Stomach (tissue), 9 donors: ENCODE measurements around the gene COX7A2L. TPM values are rescaled to one million over a fixed set of nuclear protein-coding genes. Genes with fewer than 3 reads are reported as not detected.

Source experiments
- DNase-seq, 2 donors: peaks; one replicate each; pipeline versions ENCODE4 v3.0.0 to v3.0.0-alpha.2; 2013 to 2019
- H3K27ac ChIP-seq, 5 donors: fragments of 200-600 bp in 4 of 5; sonication (generic) in 4 of 5; one replicate each; pipeline ENCODE4 v1.5.1; 2013 to 2019; ENCODE audit warnings: mild to moderate bottlenecking in 1 of 5, moderate library complexity in 1 of 5
- H3K27me3 ChIP-seq, 3 donors: fragments of 200-600 bp; sonication (generic); one replicate each; pipeline ENCODE4 v1.5.1; 2017 to 2019; ENCODE audit warnings: mixed run types in 1 of 3
- H3K36me3 ChIP-seq, 4 donors: fragments of 200-600 bp; sonication (generic); 1 replicate in 3 of 4; 2 replicates in 1 of 4; pipeline ENCODE4 v1.5.1; 2016 to 2019
- H3K4me1 ChIP-seq, 4 donors: fragments of 200-600 bp; sonication (generic); one replicate each; pipeline ENCODE4 v1.5.1; 2016 to 2019
- H3K4me3 ChIP-seq, 4 donors: fragments of 200-600 bp; sonication (generic) in 3 of 4; one replicate each; pipeline ENCODE4 v1.5.1; 2016 to 2019; ENCODE audit warnings: mild to moderate bottlenecking in 1 of 4
- H3K9me3 ChIP-seq, 4 donors: fragments of 200-600 bp; sonication (generic); one replicate each; pipeline ENCODE4 v1.5.1; 2016 to 2019
- EP300 ChIP-seq: sonication (generic); formaldehyde crosslinking; IDR thresholded peaks from one replicate; pipeline ENCODE4 v1.6.1; 2017; ENCODE audit warnings: antibody characterized with exemption
- POLR2A ChIP-seq, 4 donors: fragments of 450-650 bp; IDR thresholded peaks; one replicate each; pipeline ENCODE4 v1.6.1; 2016; ENCODE audit warnings: antibody characterized with exemption in 4 of 4, control low read depth in 2 of 4, mild to moderate bottlenecking in 1 of 4, moderate library complexity in 1 of 4
- POLR2AphosphoS5 ChIP-seq, 3 donors: sonication (generic); formaldehyde crosslinking; IDR thresholded peaks; one replicate each; pipeline ENCODE4 v1.6.1; 2016; ENCODE audit warnings: antibody characterized with exemption in 3 of 3
- WGBS, 5 donors: extraction: QIAGEN DNeasy Blood & Tissue Kit in 3 of 5; methylation state at CpG; one replicate each; pipeline versions ENCODE4 v1.1.5 to v1.1.7; 2013 to 2018; 5-methylcytosine and 5-hydroxymethylcytosine counted together
- intact Hi-C: fragments of 100-400 bp; cut with DNase I; formaldehyde crosslinking; loops from one replicate; pipeline ENCODE4 v1.15.1; 2023; ENCODE audit warnings: low total_unique reads
- polyA plus RNA-seq, 3 donors: library from polyadenylated mRNA; stranded (reverse); fragments of 200-250 nt; gene quantifications; one replicate each; pipeline ENCODE4 v1.2.3, GENCODE V29; 2013
- total RNA-seq, 5 donors: library from RNA; depleted of rRNA; stranded (reverse); fragments of >200 nt; gene quantifications; one replicate each; pipeline versions ENCODE4 v1.1.0 to v1.2.3, GENCODE V29; 2014 to 2016
- TF ChIP-seq, protein P1 (sequence below), 7 experiments: fragments of 450-650 bp in 4 of 7; fragments of 200-600 bp in 3 of 7; sonication (generic) in 3 of 7; IDR thresholded peaks; one replicate each; pipeline ENCODE4 v1.5.1; 2016 to 2019; ENCODE audit warnings: antibody characterized with exemption in 7 of 7, control low read depth in 2 of 7, mild to moderate bottlenecking in 1 of 7
- donor health status: healthy with polysubstance abuse.
- donor health status: Bipolar disorder and iron deficiency.
- donor health status: healthy.

COX7A2L gene
- total and polyA plus RNA-seq, 8 donors, result 36.2 to 222 (median 100) TPM

DNA sequence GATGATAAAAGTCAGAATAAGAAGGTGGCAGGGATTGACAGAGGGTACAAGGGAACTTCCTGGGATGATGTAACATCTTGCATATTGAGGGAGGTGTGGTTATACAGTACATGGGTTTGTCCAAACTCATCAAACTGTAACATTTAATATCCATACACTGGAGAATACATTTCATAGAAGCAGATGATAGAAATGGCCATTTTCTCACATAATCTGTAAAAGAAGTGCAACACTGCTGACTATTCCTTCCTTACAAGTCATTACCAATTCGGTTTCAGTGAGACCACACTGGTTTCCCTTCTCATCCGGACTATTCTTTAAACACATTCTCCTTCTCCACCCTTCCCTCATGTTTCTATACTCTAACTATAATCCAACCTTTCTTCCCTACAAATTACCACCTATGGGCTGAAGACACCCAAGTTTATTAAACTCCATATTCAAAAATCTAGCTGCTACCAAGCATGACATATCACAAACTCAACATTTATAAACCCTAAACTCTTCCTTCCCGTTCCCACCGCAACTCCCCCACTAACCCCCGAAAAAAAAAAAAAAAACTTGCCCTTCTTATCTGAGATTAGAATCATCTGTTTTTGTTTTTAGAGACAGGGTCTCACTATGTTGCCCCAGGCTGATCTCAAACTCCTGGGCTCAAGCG lies 1.6 kb downstream of the COX7A2L start:
- 34 to 45% (median 39%) methylated on average over 6 of the region's 6 CpGs for WGBS, 5 donors
- intact Hi-C loops, result no loop called here
- TF ChIP-seq POLR2AphosphoS5 (IDR thresholded peaks at IDR 0.05), result no peak
- TF ChIP-seq, protein P1, sequence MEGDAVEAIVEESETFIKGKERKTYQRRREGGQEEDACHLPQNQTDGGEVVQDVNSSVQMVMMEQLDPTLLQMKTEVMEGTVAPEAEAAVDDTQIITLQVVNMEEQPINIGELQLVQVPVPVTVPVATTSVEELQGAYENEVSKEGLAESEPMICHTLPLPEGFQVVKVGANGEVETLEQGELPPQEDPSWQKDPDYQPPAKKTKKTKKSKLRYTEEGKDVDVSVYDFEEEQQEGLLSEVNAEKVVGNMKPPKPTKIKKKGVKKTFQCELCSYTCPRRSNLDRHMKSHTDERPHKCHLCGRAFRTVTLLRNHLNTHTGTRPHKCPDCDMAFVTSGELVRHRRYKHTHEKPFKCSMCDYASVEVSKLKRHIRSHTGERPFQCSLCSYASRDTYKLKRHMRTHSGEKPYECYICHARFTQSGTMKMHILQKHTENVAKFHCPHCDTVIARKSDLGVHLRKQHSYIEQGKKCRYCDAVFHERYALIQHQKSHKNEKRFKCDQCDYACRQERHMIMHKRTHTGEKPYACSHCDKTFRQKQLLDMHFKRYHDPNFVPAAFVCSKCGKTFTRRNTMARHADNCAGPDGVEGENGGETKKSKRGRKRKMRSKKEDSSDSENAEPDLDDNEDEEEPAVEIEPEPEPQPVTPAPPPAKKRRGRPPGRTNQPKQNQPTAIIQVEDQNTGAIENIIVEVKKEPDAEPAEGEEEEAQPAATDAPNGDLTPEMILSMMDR (IDR thresholded peaks at IDR 0.05), result no peak
- TF ChIP-seq EP300, result no peak
- TF ChIP-seq POLR2A (IDR thresholded peaks at IDR 0.05), result no peak
- Histone ChIP-seq H3K27me3 (no peaks in the 10 kb centered on the region), H3K27ac (peak overlapping the region in 4 of 5 donors; percentile 93 to 96 (median 96)), H3K36me3 (peaks cover 0 to 5% (median 0%) of the 10 kb centered on the region in 4 donors), H3K9me3 (no peaks in the 10 kb centered on the region), H3K4me1 (peaks cover 19 to 66% (median 45%) of the 10 kb centered on the region in 4 donors), H3K4me3 (peak overlapping the region; percentile 77 to 91 (median 85))
- no peak for DNase-seq

DNA sequence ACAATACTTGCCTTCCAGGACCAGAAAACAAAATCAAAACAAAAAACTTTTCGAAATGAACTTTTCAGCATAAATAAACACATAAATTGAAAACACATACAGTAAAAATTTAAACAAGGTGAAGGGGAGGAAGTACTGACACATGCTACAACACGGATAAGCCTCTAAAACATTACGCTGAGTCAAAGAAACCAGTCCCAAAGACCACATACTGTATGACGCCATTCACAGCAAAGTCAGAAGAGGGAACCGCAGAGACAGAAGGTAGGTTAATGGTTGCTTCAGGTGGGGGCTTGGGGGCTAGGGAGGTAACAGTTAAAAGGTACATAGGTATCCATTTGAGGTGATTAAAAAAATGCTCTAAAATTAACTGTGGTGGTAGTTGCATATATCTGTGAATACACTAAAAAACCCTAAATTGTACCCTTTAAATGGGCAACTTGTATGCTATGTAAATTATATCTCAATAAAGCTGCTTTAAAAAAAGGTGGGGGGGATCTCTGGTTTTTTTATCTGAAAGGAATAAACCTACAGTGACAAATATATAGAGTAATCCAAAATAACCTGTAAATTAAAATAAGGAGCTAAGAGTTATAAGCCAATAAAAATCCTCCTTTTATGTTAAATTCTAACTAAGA lies 7.1 kb downstream of the COX7A2L start:
- Histone ChIP-seq H3K9me3 (no peaks in the 10 kb centered on the region), H3K4me1 (peaks cover 4 to 68% (median 27%) of the 10 kb centered on the region in 4 donors), H3K27me3 (no peaks in the 10 kb centered on the region), H3K4me3 (no peak overlapping the region), H3K27ac (no peak overlapping the region), H3K36me3 (peaks cover 6 to 39% (median 30%) of the 10 kb centered on the region in 4 donors)
- WGBS, 5 donors, result 82 to 87% (median 83%) methylated on average over 5 of the region's 5 CpGs
- no peak for DNase-seq
- TF ChIP-seq POLR2AphosphoS5 (IDR thresholded peaks at IDR 0.05) (no peak), POLR2A (IDR thresholded peaks at IDR 0.05) (no peak), EP300 (no peak)
- TF ChIP-seq, protein P1 (IDR thresholded peaks at IDR 0.05), result no peak
- intact Hi-C loops, result no loop called here

DNA sequence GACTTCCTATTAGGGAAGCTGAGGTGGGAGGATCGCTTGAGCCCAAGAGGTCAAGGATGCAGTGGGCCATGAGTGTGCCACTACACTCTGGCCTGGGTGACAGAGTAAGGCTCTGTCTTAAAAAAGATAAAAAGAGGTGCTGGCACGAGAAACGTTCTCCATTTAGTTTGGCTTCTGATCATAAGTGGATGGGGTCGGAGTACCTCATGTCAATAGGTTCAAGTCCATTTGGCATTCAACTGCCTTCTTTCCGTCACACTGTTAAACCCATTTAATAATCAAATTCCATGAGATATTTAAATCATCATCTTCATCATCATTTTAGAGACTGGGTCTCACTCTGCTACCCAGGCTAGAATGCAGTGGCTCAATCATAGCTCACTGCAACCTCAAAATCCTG lies 9.2 kb downstream of the COX7A2L start:
- Histone ChIP-seq H3K27me3 (no peaks in the 10 kb centered on the region), H3K4me3 (no peak overlapping the region), H3K4me1 (peaks cover 0 to 55% (median 13%) of the 10 kb centered on the region in 4 donors), H3K9me3 (no peaks in the 10 kb centered on the region), H3K36me3 (peaks cover 6 to 39% (median 30%) of the 10 kb centered on the region in 4 donors), H3K27ac (no peak overlapping the region)
- no peak for DNase-seq
- intact Hi-C loops, result no loop called here
- no peak for TF ChIP-seq POLR2AphosphoS5 (IDR thresholded peaks at IDR 0.05)
- 89 to 93% (median 91%) methylated on average over 5 of the region's 5 CpGs for WGBS, 5 donors

DNA sequence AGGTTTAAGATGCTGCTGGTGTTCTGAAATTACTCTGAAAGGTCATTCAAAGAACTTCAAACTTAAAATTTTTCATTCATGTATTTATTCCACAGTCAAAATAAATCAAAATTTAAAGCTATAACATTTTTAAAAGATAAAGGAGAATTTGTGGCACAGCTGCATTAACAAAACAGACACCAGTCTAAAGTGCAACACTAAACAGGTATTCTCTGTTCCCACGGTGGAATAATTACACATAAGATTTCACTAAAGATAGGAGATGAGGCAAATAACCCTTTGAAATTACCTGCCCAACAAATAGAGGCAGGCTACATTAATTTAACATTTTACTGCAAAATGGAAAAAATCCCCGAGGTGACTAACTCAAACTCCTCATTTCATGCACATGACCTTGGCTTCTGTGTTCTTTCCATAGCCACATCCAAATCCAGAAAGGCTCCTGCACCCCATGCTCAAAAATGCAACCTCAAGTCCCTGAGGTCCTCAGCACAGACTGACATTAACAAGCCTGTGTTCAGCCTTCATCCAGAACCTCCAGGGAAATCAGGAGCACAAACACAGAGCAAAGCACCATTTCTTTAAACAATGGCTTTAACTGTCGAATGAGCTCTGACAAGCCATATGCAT lies 10.5 kb downstream of the COX7A2L start:
- intact Hi-C loops, result no loop called here
- Histone ChIP-seq H3K4me3 (no peak overlapping the region), H3K27me3 (no peaks in the 10 kb centered on the region), H3K9me3 (no peaks in the 10 kb centered on the region), H3K27ac (no peak overlapping the region), H3K4me1 (peaks cover 0 to 50% (median 12%) of the 10 kb centered on the region in 4 donors), H3K36me3 (peaks cover 6 to 49% (median 37%) of the 10 kb centered on the region in 4 donors)
- TF ChIP-seq POLR2A (IDR thresholded peaks at IDR 0.05), result no peak
- TF ChIP-seq, protein P1 (IDR thresholded peaks at IDR 0.05), result no peak
- TF ChIP-seq EP300, result no peak
- TF ChIP-seq POLR2AphosphoS5 (IDR thresholded peaks at IDR 0.05), result no peak
- no peak for DNase-seq
- WGBS, 5 donors, result 66 to 78% (median 72%) methylated on average over 3 of the region's 3 CpGs
